HepG2 (cell line): Measurements from ENCODE around the gene RABEP2. TPM values are rescaled to one million over a fixed set of nuclear protein-coding genes. Genes with fewer than 3 reads are reported as not detected.
A peak's percentile ranks its signal among the peaks of the same experiment; 100 is the strongest.
"Not testable (repeated sequence)": the region's sequence is repeated elsewhere in the genome, so short reads cannot be mapped to it uniquely, and the experiment has no call there.

Experiments used
- ATAC-seq: fragments of 200-7000 bp; cut with Tn5 transposase; 3 replicates; pipeline ENCODE4 v1.9.1; 2020; ENCODE audit warnings: mild to moderate bottlenecking, moderate library complexity
- BruUV-seq: library from RNA; stranded (reverse); fragments of 400-500 nt; replicated peaks from 2 replicates; lab custom pipeline; 2021; lab: Mats Ljungman, UMichigan
- CTCF ChIA-PET: fragments of 300-600 bp; formaldehyde crosslinking; extraction: SDS; loops from one replicate; lab custom pipeline; 2021; ENCODE audit warnings: low total read pairs, inconsistent platforms, low intra/inter-chr PET ratio; lab: Yijun Ruan, JAX
- POLR2A ChIA-PET: fragments of 350-600 bp; sonication (Branson Sonifier 250); formaldehyde crosslinking; loops from one replicate; lab custom pipeline; 2020; ENCODE audit warnings: antibody characterized with exemption, inconsistent platforms; lab: Yijun Ruan, JAX
- DNase-seq: peaks from one replicate; pipeline ENCODE4 v3.0.0-alpha.2; 2015; ENCODE audit warnings: low spot score
- FAIRE-seq: peaks from 3 replicates; lab custom pipeline; 2011; peaks lifted over from hg19 to GRCh38; lab: Jason Lieb, UNC
- H2AFZ ChIP-seq: one replicate; pipeline ENCODE4 v1.6.1; 2011; ENCODE audit warnings: low read length, inconsistent platforms
- H3K27ac ChIP-seq: fragments of 300-600 bp; 3 replicates; pipeline ENCODE4 v1.8.0; 2011; ENCODE audit warnings: mixed run types, mild to moderate bottlenecking, mixed read lengths, low read length, inconsistent platforms; ENCODE audit not compliant: insufficient read depth; ENCODE audit errors: extremely low read length
- H3K27me3 ChIP-seq, 2 experiments: fragments of 200-600 bp in 1 of 2; 2 replicates in 1 of 2; 3 replicates in 1 of 2; pipeline versions ENCODE4 v1.6.0 to v1.8.0; 2011; ENCODE audit warnings: low read length in 2 of 2, mild to moderate bottlenecking in 2 of 2, moderate library complexity in 2 of 2, inconsistent platforms in 1 of 2; ENCODE audit not compliant: insufficient read depth in 2 of 2, control insufficient read depth in 1 of 2
- H3K36me3 ChIP-seq, 2 experiments: fragments of 200-600 bp in 1 of 2; replicated peaks in 1 of 2; 2 replicates in 1 of 2; 3 replicates in 1 of 2; pipeline versions ENCODE4 v1.5.1 to v1.8.0; 2011; ENCODE audit warnings: low read length in 2 of 2, inconsistent platforms in 1 of 2; ENCODE audit not compliant: insufficient read depth in 2 of 2, control insufficient read depth in 1 of 2
- H3K4me1 ChIP-seq: 2 replicates; pipeline ENCODE4 v1.5.1; 2012; ENCODE audit warnings: low read length, inconsistent platforms; ENCODE audit not compliant: insufficient read depth
- H3K4me2 ChIP-seq: 2 replicates; pipeline ENCODE4 v1.6.0; 2011; ENCODE audit warnings: low read depth, low read length, inconsistent platforms
- H3K4me3 ChIP-seq, 3 experiments: fragments of 200-600 bp in 1 of 3; sonication (generic), shearing (Covaris generic) in 1 of 3; replicated peaks in 1 of 3; 2 replicates each; pipeline ENCODE4 v1.5.1; 2011 to 2016; ENCODE audit warnings: low read length in 3 of 3, inconsistent platforms in 2 of 3, low read depth in 2 of 3, mild to moderate bottlenecking in 2 of 3, control low read depth in 1 of 3, mixed read lengths in 1 of 3; ENCODE audit not compliant: insufficient read depth in 1 of 3
- H3K79me2 ChIP-seq: one replicate; pipeline ENCODE4 v1.6.1; 2011; ENCODE audit warnings: low read length, inconsistent platforms; ENCODE audit not compliant: insufficient read depth
- H3K9ac ChIP-seq: 2 replicates; pipeline ENCODE4 v1.6.0; 2011; ENCODE audit warnings: mild to moderate bottlenecking, low read depth, low read length, inconsistent platforms; ENCODE audit not compliant: insufficient read depth
- H3K9me3 ChIP-seq: 2 replicates; pipeline ENCODE4 v1.5.1; 2012; ENCODE audit warnings: mild to moderate bottlenecking, low read length
- H4K20me1 ChIP-seq: 2 replicates; pipeline ENCODE4 v1.6.0; 2011; ENCODE audit warnings: inconsistent platforms, mild to moderate bottlenecking, low read length, moderate library complexity; ENCODE audit not compliant: insufficient read depth
- CEBPB ChIP-seq: IDR thresholded peaks from 2 replicates; pipeline ENCODE4 v1.6.1; 2011; ENCODE audit warnings: low read depth, low read length, improper control_type of control experiment, borderline replicate concordance
- XRCC5 ChIP-seq: fragments of 200-400 bp; formaldehyde crosslinking; optimal IDR thresholded peaks from 2 replicates; pipeline ENCODE3; 2017; ENCODE audit warnings: mild to moderate bottlenecking, low read length
- ZNF121 ChIP-seq: sonication (generic); formaldehyde crosslinking; IDR thresholded peaks from 2 replicates; pipeline ENCODE4 v1.5.0; 2020; ENCODE audit warnings: mild to moderate bottlenecking, missing genetic modification reagents
- WGBS: methylation state at CpG from one replicate; pipeline ENCODE4 v1.1.6; 2017; ENCODE audit warnings: low lambda C conversion rate; 5-methylcytosine and 5-hydroxymethylcytosine counted together
- in situ Hi-C: cut with HindIII; loops from 2 replicates; pipeline ENCODE4 v1.10.0; 2017; ENCODE audit warnings: low pct_unique_long_range_greater_than_20kb; ENCODE audit not compliant: extremely low pct_ligation_motif_present
- intact Hi-C: fragments of 100-400 bp; cut with micrococcal nuclease; formaldehyde crosslinking; loops from one replicate; pipeline ENCODE4 v1.10.0; 2022; ENCODE audit not compliant: unreplicated experiment
- polyA plus RNA-seq, 8 experiments: library from polyadenylated mRNA; depleted of rRNA in 3 of 8; stranded (reverse) in 7 of 8; unstranded in 1 of 8; fragments of >200 nt; fragmentation: Illumina TruSeq in 4 of 8; extraction: Trizol in 4 of 8; gene quantifications; 2 replicates each; pipeline versions ENCODE4 v1.2.1 to v1.2.3, GENCODE V29; 2011 to 2016; ENCODE audit warnings: low read depth in 4 of 8, missing spikeins in 1 of 8, mixed read lengths in 1 of 8; ENCODE audit not compliant: insufficient read depth in 1 of 8
- total RNA-seq, 5 experiments: library from RNA; depleted of rRNA; stranded (reverse); fragments of >200 nt; fragmentation: Illumina TruSeq; extraction: Trizol; gene quantifications; 2 replicates each; pipeline ENCODE4 v1.2.3, GENCODE V29; 2016; ENCODE audit warnings: low read depth in 1 of 5

The RABEP2 gene
- total and polyA plus RNA-seq, 2 of the 13 experiments (the other 11 are each of a cell fraction or from before 2014, with no cell fraction given) = 10.8 to 18.4 TPM

DNA sequence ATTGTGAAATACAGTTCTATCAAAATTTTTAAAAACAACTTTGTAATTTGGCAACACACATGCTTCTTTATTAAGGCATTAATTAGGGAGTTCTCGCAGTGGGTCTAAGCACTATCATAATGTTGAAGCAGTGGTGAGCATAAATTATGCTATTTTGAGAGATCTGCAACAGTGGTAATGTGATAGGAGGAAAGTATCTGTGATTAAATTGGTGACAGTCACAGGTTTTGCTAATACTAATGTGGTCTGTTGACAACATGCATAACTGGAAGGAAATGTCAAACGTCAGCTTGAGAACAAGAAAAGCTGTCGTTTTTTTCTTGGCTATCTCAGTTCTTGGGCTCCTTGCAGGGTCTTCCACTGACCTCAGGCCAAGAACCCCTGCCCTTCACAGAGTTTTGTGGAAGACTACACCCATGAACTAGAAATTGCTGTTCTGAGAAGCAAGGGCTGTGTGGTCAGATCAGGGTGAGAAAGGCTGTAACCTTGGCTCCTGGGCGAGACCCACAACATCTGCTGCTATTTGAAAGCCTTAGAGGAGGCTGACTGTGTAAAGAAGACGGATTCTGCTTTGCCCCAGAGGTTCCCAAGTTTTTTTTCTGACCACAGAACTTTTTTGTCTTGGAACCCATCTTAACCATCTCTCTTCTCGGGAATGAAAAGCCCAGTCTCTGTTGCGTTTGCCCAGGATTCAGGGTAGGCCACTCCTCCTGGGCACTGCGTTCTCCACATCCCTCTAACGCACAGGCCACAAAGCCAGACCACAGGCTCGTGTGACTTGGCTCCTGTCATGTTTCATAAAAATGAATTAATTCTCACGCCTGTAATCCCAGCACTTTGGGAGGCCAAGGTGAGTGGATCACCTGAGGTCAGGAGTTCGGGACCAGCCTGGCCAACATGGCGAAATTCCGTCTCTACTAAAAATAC lies 32.8 kb downstream of the RABEP2 start:
- Histone ChIP-seq H3K4me1 (peaks cover 26% of the 10 kb centered on the region), H3K4me2 (no peak overlapping the region), H3K79me2 (no peaks in the 10 kb centered on the region), H3K4me3 (no peak overlapping the region), H4K20me1 (no peaks in the 10 kb centered on the region), H3K9me3 (no peaks in the 10 kb centered on the region), H3K9ac (no peak overlapping the region), H3K27me3 (no peaks in the 10 kb centered on the region), H3K36me3 (peaks cover 16 to 25% of the 10 kb centered on the region in 2 experiments; a peak in 4 of 5 replicates), H3K27ac (no peak overlapping the region), H2AFZ (no peak overlapping the region)
- BruUV-seq = no TSS peak
- DNase-seq = no peak
- intact Hi-C loops (no loop called here), in situ Hi-C loops (no loop called here)
- TF ChIP-seq CEBPB (0 out of 2 replicates have a peak, but pooled peaks have one; percentile 18), XRCC5 (no peak)
- WGBS = 96% methylated on average over 14 of the region's 14 CpGs
- ATAC-seq = no peak
- POLR2A ChIA-PET = no interaction called here
- CTCF ChIA-PET = no interaction called here
- FAIRE-seq = no peak

DNA sequence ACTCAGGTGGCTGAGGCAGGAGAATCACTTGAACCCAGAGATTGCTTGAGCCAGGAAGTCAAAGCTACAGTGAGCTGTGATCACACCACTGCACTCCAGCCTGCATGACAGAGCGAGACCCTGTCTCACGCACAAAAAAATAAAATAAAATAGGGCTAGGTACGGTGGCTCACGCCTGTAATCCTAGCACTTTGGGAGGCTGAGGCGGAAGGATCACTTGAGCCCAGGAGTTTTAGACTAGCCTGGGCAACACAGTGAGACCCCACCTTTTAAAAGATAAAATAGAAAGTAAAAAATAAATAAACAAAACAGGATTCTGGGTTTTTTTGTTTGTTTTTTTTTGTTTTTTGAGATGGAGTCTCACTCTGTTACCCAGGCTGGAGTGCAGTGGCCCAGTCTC lies 34.7 kb downstream of the RABEP2 start:
- FAIRE-seq, H3K9me3 ChIP-seq, H3K4me2 ChIP-seq, H3K27ac ChIP-seq, DNase-seq, ATAC-seq, BruUV-seq, intact Hi-C loops, H3K4me3 ChIP-seq, H3K27me3 ChIP-seq, H2AFZ ChIP-seq, H3K9ac ChIP-seq, H4K20me1 ChIP-seq, CTCF ChIA-PET, H3K79me2 ChIP-seq, in situ Hi-C loops: not testable (repeated sequence)
- peaks cover 17% of the 10 kb centered on the region for H3K4me1 ChIP-seq
- H3K36me3 ChIP-seq = peaks cover 22 to 29% of the 10 kb centered on the region in 2 experiments
- POLR2A ChIA-PET = interaction anchor here (1.3 to 2.8 kb wide), 3 partner anchors 26 to 46 kb away, joined by 6 to 21 read pairs (median 11); partner anchors contain the start of gene SH2B1
- whole genome bisulfite sequencing = 97% methylated on average over 5 of the region's 5 CpGs
- TF ChIP-seq ZNF121 (CRISPR knock-in tag) = peak; percentile 69
